Lower lobe of right lung (tissue), 2 donors: Measurements from ENCODE around the gene C22orf31. TPM values are rescaled to one million over a fixed set of nuclear protein-coding genes. Genes with fewer than 3 reads are reported as not detected.

Source experiments
- ATAC-seq, 2 donors: fragments of 200-7000 bp; cut with Tn5 transposase; one replicate each; pipeline ENCODE4 v1.9.1; 2020 to 2022; ENCODE audit warnings: mild to moderate bottlenecking in 2 of 2, moderate library complexity in 2 of 2
- DNase-seq: peaks from one replicate; pipeline ENCODE4 v3.0.0-alpha.2; 2020
- H3K27ac ChIP-seq: fragments of 200-600 bp; one replicate; pipeline ENCODE4 v1.8.0; 2022
- H3K27me3 ChIP-seq: fragments of 200-600 bp; one replicate; pipeline ENCODE4 v1.8.0; 2022; ENCODE audit warnings: low read depth
- H3K36me3 ChIP-seq: fragments of 200-600 bp; one replicate; pipeline ENCODE4 v1.8.0; 2022; ENCODE audit warnings: mild to moderate bottlenecking
- H3K4me1 ChIP-seq: fragments of 200-600 bp; one replicate; pipeline ENCODE4 v1.8.0; 2022
- H3K4me3 ChIP-seq: fragments of 200-600 bp; one replicate; pipeline ENCODE4 v1.8.0; 2022; ENCODE audit warnings: mild to moderate bottlenecking
- H3K9me3 ChIP-seq: fragments of 200-600 bp; one replicate; pipeline ENCODE4 v1.8.0; 2022
- CTCF ChIP-seq: fragments of 200-600 bp; IDR thresholded peaks from one replicate; pipeline ENCODE4 v1.8.0; 2022; ENCODE audit warnings: antibody characterized with exemption, mild to moderate bottlenecking
- intact Hi-C: fragments of 100-400 bp; cut with DNase I; formaldehyde crosslinking; loops from one replicate; pipeline ENCODE4 v1.11.0; 2022
- total RNA-seq: library from RNA; stranded (reverse); fragmentation: NEBNext Ultra II Directional; extraction: Animal tissue kit (Norgen Biotek cat#: 25700); gene quantifications from one replicate; pipeline ENCODE4 v1.2.1, GENCODE V29; 2021
- donor health status: DM: no; HTN: yes; CAD: no; lungs with severe emphysema.

The C22orf31 gene
- total RNA-seq, 1 donor from 2014 or later = not detected

- H3K4me1 ChIP-seq = no peaks in the 10 kb centered on the region
- H3K27me3 ChIP-seq = no peaks in the 10 kb centered on the region
- TF ChIP-seq CTCF = no peak
- H3K36me3 ChIP-seq = no peaks in the 10 kb centered on the region
- no peak for DNase-seq
- H3K9me3 ChIP-seq = no peaks in the 10 kb centered on the region
- no peak overlapping the region for H3K27ac ChIP-seq
- intact Hi-C loops = no loop called here
- no peak for ATAC-seq
- H3K4me3 ChIP-seq = no peak overlapping the region
These were observed 1.3 kb downstream of the C22orf31 start for GRCh38 chr22:29060251-29060869.

GRCh38 chr22:29056472-29056871 is 5.2 kb downstream of the C22orf31 start:
- intact Hi-C loops = no loop called here
- H3K36me3 ChIP-seq = no peaks in the 10 kb centered on the region
- no peaks in the 10 kb centered on the region for H3K9me3 ChIP-seq
- H3K27ac ChIP-seq = no peak overlapping the region
- no peak for TF ChIP-seq CTCF
- H3K27me3 ChIP-seq = no peaks in the 10 kb centered on the region
- no peak overlapping the region for H3K4me3 ChIP-seq
- no peak for ATAC-seq
- H3K4me1 ChIP-seq = no peaks in the 10 kb centered on the region
- DNase-seq = no peak

GRCh38 chr22:29055192-29055830 is 6.3 kb downstream of the C22orf31 start:
- H3K36me3 ChIP-seq = peaks cover 4% of the 10 kb centered on the region
- no peak for TF ChIP-seq CTCF
- no peaks in the 10 kb centered on the region for H3K9me3 ChIP-seq
- no peak overlapping the region for H3K27ac ChIP-seq
- H3K4me1 ChIP-seq = no peaks in the 10 kb centered on the region
- no peak for ATAC-seq
- H3K4me3 ChIP-seq = no peak overlapping the region
- intact Hi-C loops = no loop called here
- H3K27me3 ChIP-seq = no peaks in the 10 kb centered on the region
- DNase-seq = no peak

- TF ChIP-seq CTCF = no peak
- H3K36me3 ChIP-seq = peaks cover 14% of the 10 kb centered on the region
- H3K27ac ChIP-seq = no peak overlapping the region
- no peak overlapping the region for H3K4me3 ChIP-seq
- no peaks in the 10 kb centered on the region for H3K9me3 ChIP-seq
- DNase-seq = no peak
- no peaks in the 10 kb centered on the region for H3K27me3 ChIP-seq
- intact Hi-C loops = no loop called here
- no peak for ATAC-seq
- no peaks in the 10 kb centered on the region for H3K4me1 ChIP-seq
These were observed 7.3 kb downstream of the C22orf31 start for GRCh38 chr22:29054251-29054767.

- ATAC-seq = no peak
These were observed 8.5 kb downstream of the C22orf31 start for GRCh38 chr22:29053048-29053702.

More at GRCh38 chr22:29053048-29053702, 8.5 kb downstream of the C22orf31 start:
- no peaks in the 10 kb centered on the region for H3K4me1 ChIP-seq
- intact Hi-C loops = no loop called here
- no peak overlapping the region for H3K27ac ChIP-seq
- DNase-seq = no peak
- no peak for TF ChIP-seq CTCF
- peaks cover 26% of the 10 kb centered on the region for H3K36me3 ChIP-seq
- no peak overlapping the region for H3K4me3 ChIP-seq
- no peaks in the 10 kb centered on the region for H3K27me3 ChIP-seq
- no peaks in the 10 kb centered on the region for H3K9me3 ChIP-seq
